GM10847 (cell line): ENCODE results near the gene TTC34.

Experiments
- POLR2A ChIP-seq: IDR thresholded peaks from 2 replicates; pipeline ENCODE4 v1.6.1; 2011; ENCODE audit not compliant: insufficient read length; ENCODE audit errors: extremely low read depth

The TTC34 gene

DNA sequence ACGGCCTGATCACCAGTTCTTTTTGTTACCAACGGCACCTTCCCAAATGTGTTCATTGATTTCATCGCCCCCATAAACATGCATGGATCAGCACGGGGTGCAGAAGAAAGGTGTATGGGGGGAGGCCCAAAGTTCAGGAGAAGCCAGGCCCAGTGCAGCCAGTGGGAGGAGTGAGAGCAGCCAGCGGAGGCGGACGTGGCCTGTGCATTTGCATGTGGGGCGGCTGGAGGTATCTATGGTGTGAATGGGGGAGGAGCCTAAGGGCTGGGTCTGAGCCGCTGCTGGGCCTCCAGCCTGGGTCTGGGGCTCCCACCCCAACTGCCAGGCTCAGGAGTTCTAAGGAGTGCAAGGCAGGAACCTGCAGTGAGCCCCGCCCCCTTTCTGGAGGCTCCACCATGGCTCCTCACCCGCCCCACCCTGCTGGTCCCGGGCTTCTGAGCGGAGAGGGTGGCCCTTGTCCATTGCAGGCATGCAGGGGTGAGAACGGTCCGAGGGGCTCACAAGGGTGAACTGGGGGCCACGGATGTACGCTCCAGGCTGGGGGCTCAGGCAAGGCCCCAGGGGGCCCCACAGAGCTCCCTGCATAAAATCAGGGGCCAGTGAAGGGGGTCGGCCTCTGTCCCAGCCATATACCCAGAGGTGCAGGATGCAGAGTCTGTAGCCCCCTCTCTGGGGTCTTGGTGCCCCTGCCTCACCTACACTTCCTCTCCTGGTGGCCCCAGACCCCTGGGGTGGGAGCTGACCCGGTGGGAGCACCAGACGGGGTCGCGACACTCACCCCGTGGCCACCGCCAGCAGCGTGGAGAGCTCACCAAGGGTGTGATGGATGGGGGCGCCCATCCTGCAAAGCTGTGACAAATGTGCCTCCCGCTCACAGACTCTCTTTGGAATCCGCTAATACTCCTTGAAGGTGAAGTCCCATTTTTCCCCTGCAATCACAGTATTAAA, 31.3 kb upstream of the TTC34 start:
- no peak for TF ChIP-seq POLR2A

DNA sequence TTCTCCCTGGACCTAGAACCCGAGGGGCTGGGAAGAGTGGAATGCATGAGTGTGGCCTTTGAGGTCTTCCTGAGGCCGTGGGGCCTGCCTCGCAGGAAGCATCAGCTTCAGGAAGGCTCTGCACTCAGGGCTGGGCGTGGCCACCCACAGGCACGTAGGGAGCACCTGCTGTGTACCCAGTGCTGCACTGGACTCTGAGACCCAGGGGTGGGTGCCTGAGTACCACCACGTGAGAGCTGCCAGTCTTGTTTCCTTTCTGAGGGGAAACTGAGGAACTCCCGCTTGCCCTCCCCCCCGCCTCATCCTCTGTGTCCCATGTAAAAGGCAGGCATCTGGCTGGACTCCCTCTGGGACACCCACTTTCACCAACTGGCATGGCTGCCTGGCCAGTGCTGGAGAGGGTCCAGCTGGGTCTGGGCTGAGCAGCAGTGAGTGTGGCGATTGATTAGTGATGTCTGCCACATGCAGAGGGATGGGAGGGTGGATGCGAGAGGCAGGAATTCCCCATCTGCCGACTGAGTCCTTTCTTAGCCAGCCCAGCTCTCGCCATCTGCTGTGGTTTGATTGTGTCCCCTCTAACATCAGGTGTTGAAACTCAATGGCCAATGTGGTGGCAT, 30.2 kb upstream of the TTC34 start:
- TF ChIP-seq POLR2A: no peak

DNA sequence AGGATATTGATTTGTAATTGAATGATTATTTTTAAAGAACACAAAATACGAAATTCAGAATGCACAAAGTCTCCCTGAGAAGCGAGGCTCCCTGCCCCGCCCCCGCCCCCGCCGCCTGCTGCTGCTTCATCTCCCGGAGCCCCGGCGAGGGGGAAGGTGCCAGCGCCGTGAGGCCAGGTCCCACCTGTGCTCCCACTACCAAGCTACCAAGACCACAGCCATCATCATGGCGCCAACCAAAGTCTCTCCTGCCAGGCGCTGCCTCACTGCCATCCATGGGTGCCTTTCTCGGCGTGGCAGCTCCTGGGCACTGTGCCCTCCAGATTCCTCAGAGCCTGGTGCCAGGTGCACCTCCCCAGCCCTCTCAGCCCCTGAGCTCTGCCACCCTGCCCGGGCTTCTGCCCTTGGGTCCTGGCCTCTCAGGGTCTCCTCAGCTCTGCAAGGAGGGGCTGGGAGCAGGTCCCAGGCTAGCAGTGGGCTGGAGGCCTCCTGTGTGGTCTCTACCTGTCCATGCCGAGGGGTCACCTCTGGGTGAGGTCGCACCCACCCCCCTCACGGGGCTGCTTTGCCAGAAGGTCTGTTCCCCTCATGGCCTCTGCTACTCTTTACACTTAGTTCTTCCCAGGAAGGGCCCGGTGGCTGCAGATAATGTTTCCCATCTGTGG, 29.4 kb upstream of the TTC34 start:
- no peak for TF ChIP-seq POLR2A

- no peak for TF ChIP-seq POLR2A
These were observed 28.5 kb upstream of the TTC34 start for GRCh38 chr1:2829846-2830615.

DNA sequence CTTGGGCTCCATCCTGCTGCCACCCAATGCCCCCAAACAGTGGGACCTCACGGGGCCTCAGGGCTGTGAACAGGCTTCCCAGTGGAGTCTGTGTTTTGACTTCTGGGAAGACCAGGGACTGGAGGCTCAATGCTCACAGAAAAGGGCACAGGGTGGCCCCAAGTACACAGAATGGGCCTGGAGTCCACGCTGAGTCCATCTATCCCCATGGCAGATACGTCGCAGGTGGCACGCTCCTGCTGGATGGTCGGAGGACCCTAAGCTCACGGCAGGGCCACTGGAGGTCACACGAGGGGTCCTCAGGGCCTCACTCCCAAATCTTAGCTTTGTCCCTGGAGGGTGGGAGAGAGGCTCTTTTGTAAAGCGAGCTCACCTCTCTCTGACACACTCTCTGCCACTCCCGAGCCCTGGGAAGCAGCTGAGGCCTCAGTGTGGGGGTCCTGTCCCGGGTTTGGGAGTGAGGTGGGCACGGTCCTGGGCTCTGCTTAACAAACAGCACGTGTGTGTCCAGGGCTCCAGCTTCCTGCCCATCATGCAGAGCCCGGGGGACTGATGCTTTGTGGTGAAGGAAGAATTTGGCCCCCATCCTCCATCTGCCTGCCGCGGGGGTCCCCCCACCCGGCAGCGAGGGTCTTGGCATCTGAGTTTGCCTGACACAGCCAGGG, 27.2 kb upstream of the TTC34 start:
- no peak for TF ChIP-seq POLR2A

- TF ChIP-seq POLR2A: no peak
These were observed 25.3 kb upstream of the TTC34 start for GRCh38 chr1:2826736-2827292.

DNA sequence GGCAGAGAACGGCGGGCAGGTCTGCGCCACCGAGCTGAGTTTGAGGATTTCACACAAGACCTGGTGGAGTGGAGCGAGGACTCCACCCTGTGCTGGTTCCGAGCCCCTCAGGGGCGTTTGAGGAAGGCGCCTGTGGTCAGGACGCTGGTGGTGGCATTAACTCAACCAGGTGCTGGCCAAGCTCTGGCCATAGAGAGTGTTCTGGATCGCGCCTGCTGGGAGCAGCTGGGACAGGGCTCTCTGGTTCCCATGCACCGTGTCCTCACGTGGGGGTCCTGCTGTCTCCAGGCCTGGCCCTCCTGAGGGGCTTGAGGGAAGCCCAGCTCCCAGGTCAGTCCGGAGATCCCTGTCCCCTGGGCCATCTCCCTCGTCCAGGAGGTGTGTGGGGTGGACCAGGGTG, 24.8 kb upstream of the TTC34 start:
- no peak for TF ChIP-seq POLR2A

DNA sequence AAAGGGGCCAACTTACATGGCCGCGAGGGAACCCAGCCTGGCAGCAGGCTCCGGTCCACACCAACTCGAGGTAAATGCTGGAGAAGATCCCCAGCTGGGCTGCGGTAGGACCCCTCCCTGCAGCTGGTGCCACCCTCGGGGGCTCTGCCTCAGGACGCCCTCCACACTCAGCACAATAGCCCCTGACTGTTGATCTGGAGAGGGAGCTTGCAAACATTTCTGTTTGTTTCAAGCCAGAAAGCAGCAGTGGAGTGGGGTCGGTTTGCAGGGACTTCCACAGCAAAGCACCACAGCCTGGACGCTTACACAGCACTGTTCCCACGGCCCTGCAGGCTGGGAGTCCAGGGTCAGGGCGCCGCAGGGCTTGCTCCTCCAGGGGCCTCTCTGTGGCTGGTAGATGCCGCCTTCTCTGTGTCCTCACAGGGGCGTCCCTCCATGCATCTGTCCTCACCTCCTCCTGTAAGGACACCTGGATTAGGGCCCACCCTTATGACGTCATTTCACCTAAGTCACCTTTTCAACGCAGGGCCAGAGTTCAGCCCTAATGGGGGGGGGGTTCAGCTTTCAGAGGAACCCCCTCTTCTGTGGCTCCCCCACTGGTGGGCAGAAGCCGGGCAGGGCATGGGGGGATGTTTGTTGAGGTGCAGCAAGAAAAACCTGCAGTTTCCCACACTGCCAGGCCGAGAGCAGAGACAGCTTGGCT, 24.1 kb upstream of the TTC34 start:
- no peak for TF ChIP-seq POLR2A

DNA sequence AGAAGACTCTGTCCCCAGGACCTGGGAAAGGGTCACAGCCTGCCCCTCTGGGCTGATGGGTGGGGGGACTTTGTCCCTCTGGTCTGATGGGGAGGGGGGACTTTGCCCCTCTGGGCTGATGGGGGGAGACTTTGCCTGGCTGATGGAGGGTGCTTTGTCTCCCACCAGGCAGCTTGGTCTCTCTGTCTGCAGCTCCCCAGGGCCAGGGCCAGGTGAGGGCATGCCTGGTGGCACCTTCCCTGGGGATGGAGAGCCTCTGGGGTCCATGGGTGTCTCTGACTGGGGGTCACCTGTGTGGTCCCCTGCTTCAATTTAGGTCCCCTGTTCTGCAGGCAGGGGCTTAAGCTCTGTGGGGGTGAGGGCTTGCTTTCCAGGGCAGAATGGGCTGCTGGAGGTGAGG, 23.5 kb upstream of the TTC34 start:
- TF ChIP-seq POLR2A: no peak

GRCh38 chr1:2823921-2824610, 22.6 kb upstream of the TTC34 start:
- no peak for TF ChIP-seq POLR2A

- TF ChIP-seq POLR2A: no peak
These were observed 21.2 kb upstream of the TTC34 start for GRCh38 chr1:2822621-2823145.

DNA sequence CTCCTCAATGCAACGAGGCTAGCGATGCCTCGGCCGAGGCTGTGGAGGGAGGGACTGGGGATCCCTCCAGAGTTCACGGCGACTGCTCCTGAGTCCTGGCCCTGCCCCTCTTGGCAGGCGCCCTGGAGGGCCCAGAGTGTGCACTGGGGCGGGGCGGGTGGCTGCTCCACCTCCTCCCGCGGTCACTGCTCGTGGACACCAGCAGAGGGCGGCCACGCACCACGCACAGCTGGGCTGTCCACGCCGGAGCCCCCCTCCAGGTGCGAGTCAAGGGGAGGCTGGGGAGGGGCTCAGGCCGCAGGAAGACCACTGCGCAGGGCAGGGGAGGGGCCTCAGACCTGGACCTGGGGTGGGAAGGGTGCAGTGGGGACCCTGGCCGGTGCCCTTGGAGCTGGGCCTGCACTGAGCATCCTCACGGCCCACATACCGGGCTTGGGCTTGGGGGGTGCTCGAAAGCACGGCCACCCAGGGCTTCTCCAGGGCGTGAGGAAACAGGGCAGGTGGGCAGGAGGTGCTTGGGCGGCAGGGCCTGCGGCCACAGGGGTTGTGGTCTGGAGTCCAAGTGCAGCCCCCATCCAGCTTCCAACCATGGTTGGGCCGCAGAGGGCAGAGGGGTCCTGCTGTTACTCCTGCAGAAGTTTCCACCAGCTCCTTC, 20.6 kb upstream of the TTC34 start:
- no peak for TF ChIP-seq POLR2A

GRCh38 chr1:2821373-2821955, 20.0 kb upstream of the TTC34 start:
- TF ChIP-seq POLR2A: no peak
